Parathyroid adenoma (tissue), 2 donors: ENCODE data around the gene LAMA2.

Experiments used
- H2AFZ ChIP-seq: fragments of 300-600 bp; sonication (generic); one replicate; pipeline ENCODE4 v1.7.0; 2017; ENCODE audit warnings: antibody characterized with exemption, mild to moderate bottlenecking
- H3K27ac ChIP-seq: fragments of 300-600 bp; sonication (generic); one replicate; pipeline ENCODE4 v1.7.0; 2017
- H3K27me3 ChIP-seq: fragments of 300-600 bp; sonication (generic); one replicate; pipeline ENCODE4 v1.7.0; 2017; ENCODE audit warnings: low read length; ENCODE audit not compliant: control insufficient read depth, insufficient read depth
- H3K36me3 ChIP-seq: fragments of 300-600 bp; sonication (generic); one replicate; pipeline ENCODE4 v1.7.0; 2017; ENCODE audit warnings: low read length; ENCODE audit not compliant: control insufficient read depth, insufficient read depth
- H3K4me1 ChIP-seq: fragments of 300-600 bp; sonication (generic); one replicate; pipeline ENCODE4 v1.7.0; 2017; ENCODE audit warnings: control low read depth
- H3K4me2 ChIP-seq: fragments of 300-600 bp; sonication (generic); one replicate; pipeline ENCODE4 v1.7.0; 2017; ENCODE audit warnings: low read length
- H3K4me3 ChIP-seq: fragments of 300-600 bp; sonication (generic); one replicate; pipeline ENCODE4 v1.7.0; 2017; ENCODE audit warnings: low read depth, low read length
- H3K79me2 ChIP-seq: fragments of 300-600 bp; sonication (generic); one replicate; pipeline ENCODE4 v1.7.0; 2017; ENCODE audit warnings: control low read depth
- H3K9ac ChIP-seq: fragments of 300-600 bp; sonication (generic); one replicate; pipeline ENCODE4 v1.7.0; 2017; ENCODE audit warnings: mild to moderate bottlenecking
- H3K9me3 ChIP-seq: fragments of 300-600 bp; sonication (generic); one replicate; pipeline ENCODE4 v1.7.0; 2017; ENCODE audit warnings: low read length; ENCODE audit not compliant: control insufficient read depth
- TF ChIP-seq, protein P1 (sequence below): fragments of 300-600 bp; sonication (generic); IDR thresholded peaks from one replicate; pipeline ENCODE4 v1.7.0; 2017; ENCODE audit warnings: antibody characterized with exemption, mild to moderate bottlenecking
- donor health status: primary hyperparathyroidism.

Gene LAMA2

DNA sequence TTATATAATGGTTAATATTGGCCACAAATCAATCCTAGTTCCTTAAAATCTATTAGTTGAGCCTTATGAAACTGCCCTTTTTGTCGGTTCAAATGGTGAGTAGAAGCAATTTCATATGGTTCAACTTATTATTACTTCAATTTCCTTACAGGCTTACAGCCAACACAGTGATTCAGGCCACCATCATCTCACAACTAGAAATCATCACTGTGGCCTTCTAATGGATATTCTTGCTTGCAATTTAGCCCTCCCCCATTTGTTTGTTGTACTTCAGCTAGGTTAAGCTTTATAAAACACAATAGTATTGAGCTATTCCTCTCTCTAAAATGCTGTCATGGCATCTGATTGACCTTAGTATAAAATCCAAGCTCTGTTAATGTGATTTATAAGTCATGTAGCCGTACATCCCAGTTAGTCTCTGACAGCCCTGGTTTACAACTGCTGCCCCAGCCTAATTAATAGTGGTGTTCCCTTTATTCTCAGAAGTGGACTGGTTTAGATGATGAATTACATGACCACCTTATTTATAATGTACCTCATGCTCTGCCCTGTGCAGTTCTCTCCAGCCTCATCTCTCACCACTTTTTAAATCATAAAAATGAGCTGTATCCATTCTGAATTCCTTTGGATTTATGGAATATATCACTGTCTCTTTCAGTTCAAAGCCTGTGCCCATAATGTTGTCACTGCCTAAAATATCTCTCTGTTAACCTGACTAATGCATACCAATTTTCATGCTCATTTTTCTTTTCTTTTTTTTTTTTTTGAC is 36.7 kb downstream of the LAMA2 start:
- no peaks in the 10 kb centered on the region for H3K4me1 ChIP-seq
- H3K4me2 ChIP-seq, result no peak overlapping the region
- no peak overlapping the region for H3K27ac ChIP-seq
- no peaks in the 10 kb centered on the region for H3K79me2 ChIP-seq
- H2AFZ ChIP-seq, result no peak overlapping the region
- no peak overlapping the region for H3K4me3 ChIP-seq
- H3K9ac ChIP-seq, result no peak overlapping the region
- TF ChIP-seq, protein P1, sequence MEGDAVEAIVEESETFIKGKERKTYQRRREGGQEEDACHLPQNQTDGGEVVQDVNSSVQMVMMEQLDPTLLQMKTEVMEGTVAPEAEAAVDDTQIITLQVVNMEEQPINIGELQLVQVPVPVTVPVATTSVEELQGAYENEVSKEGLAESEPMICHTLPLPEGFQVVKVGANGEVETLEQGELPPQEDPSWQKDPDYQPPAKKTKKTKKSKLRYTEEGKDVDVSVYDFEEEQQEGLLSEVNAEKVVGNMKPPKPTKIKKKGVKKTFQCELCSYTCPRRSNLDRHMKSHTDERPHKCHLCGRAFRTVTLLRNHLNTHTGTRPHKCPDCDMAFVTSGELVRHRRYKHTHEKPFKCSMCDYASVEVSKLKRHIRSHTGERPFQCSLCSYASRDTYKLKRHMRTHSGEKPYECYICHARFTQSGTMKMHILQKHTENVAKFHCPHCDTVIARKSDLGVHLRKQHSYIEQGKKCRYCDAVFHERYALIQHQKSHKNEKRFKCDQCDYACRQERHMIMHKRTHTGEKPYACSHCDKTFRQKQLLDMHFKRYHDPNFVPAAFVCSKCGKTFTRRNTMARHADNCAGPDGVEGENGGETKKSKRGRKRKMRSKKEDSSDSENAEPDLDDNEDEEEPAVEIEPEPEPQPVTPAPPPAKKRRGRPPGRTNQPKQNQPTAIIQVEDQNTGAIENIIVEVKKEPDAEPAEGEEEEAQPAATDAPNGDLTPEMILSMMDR, result no peak
- H3K9me3 ChIP-seq, result no peaks in the 10 kb centered on the region
- H3K36me3 ChIP-seq, result no peaks in the 10 kb centered on the region
- H3K27me3 ChIP-seq, result no peaks in the 10 kb centered on the region

DNA sequence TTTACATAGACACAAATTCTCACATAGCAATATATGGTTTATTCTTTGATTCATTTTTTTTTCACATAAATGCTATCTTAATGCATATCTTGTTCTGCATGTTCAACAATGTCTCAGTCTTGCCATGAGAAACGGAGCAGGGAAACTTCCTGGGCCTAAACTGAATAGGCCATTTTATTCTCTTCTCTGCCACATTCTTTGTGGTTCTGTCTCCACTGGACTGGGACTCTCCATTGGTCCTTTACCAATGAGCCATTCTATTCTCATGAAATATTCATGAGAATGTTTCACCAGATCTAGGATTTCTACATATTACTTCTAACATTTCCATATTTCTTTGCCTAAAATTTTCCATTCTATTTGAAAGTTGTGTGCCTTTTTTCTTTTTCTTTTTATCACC is 42.8 kb downstream of the LAMA2 start:
- Histone ChIP-seq H3K4me2 (no peak overlapping the region), H3K4me3 (no peak overlapping the region)

DNA sequence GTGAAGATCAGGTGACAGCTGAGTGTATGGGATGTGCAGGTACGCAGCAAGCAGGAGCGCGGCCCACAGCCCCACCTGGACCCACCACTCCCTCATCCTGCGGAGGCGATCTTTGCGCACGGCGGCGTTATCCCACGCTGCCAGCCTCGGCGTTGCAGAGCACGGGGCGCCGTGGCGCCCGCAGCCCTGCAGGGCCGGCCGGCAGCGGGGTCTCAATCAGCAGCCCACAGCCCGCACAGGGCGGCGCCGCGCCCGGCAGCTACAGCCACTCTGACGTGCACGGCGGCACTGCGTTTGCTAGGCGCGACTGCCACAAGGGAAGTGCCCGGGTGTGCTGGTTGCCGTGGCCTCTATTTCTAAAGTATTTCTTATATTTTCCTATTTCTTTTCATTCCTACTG is 46.9 kb downstream of the LAMA2 start:
- Histone ChIP-seq H3K36me3 (no peaks in the 10 kb centered on the region), H3K79me2 (no peaks in the 10 kb centered on the region), H2AFZ (no peak overlapping the region), H3K9ac (no peak overlapping the region), H3K27ac (no peak overlapping the region), H3K27me3 (no peaks in the 10 kb centered on the region), H3K9me3 (no peaks in the 10 kb centered on the region), H3K4me3 (no peak overlapping the region), H3K4me1 (no peaks in the 10 kb centered on the region), H3K4me2 (no peak overlapping the region)
- TF ChIP-seq, protein P1, result no peak

More for the DNA sequence above, 42.8 kb downstream of the LAMA2 start:
- TF ChIP-seq, protein P1, result no peak
- H3K27me3 ChIP-seq, result no peaks in the 10 kb centered on the region
- no peaks in the 10 kb centered on the region for H3K4me1 ChIP-seq
- no peaks in the 10 kb centered on the region for H3K79me2 ChIP-seq
- no peaks in the 10 kb centered on the region for H3K9me3 ChIP-seq
- no peak overlapping the region for H2AFZ ChIP-seq
- no peak overlapping the region for H3K9ac ChIP-seq
- H3K27ac ChIP-seq, result no peak overlapping the region
- H3K36me3 ChIP-seq, result no peaks in the 10 kb centered on the region

DNA sequence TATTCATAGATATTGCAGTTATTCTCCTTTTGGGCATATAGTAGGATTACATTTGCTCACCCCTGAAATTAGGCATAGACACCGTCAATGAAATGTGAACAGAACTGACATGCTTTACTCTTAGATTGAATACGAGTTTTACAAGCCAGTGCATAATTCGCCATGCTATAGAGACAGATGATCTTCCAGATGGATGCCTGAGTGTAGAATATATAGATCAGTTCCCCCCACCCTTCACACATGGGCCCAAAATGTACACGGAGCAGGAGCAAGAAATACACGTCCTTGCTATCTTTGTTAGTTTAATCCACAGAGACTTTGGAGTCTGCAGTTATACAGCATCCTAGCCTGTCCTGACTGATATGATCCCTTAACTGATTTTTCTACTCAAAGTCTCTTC is 47.4 kb downstream of the LAMA2 start:
- Histone ChIP-seq H3K4me1 (no peaks in the 10 kb centered on the region), H3K9me3 (no peaks in the 10 kb centered on the region), H3K9ac (no peak overlapping the region), H3K27me3 (no peaks in the 10 kb centered on the region), H3K79me2 (no peaks in the 10 kb centered on the region), H3K4me2 (no peak overlapping the region), H3K36me3 (no peaks in the 10 kb centered on the region), H3K27ac (no peak overlapping the region), H2AFZ (no peak overlapping the region), H3K4me3 (no peak overlapping the region)
- TF ChIP-seq, protein P1, result no peak

DNA sequence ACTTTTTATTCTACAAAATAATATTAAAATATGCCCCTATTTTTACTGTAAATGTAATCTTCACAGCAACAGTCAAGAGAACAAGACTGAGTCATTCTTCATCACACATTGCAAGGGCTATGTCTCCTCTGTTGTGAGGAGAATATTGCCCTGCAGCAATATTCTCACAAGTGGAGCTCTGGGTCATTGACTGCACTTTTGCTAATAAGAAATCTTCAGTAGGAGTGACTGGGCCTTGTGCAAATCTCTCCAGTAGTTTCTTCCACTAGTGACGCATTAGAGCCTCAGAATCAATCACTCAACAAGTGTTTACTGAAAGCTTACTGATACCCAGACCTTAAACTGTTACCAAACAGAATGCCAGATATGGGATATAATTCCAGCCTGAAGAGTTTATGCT is 49.1 kb downstream of the LAMA2 start:
- H3K27me3 ChIP-seq, result no peaks in the 10 kb centered on the region
- H3K36me3 ChIP-seq, result no peaks in the 10 kb centered on the region
- no peaks in the 10 kb centered on the region for H3K9me3 ChIP-seq
- H3K4me1 ChIP-seq, result no peaks in the 10 kb centered on the region
- no peak overlapping the region for H2AFZ ChIP-seq
- no peak overlapping the region for H3K4me3 ChIP-seq
- H3K9ac ChIP-seq, result no peak overlapping the region
- no peaks in the 10 kb centered on the region for H3K79me2 ChIP-seq
- TF ChIP-seq, protein P1, result no peak
- H3K4me2 ChIP-seq, result no peak overlapping the region
- no peak overlapping the region for H3K27ac ChIP-seq
